IMR-90 (cell line): ENCODE measurements around the gene PITX2. TPM values are rescaled to one million over a fixed set of nuclear protein-coding genes. Genes with fewer than 3 reads are reported as not detected.

Experiments used
- ATAC-seq: fragments of 200-7000 bp; cut with Tn5 transposase; 2 replicates; pipeline ENCODE4 v1.9.1; 2020; ENCODE audit warnings: low read depth, mild to moderate bottlenecking, moderate library complexity
- BruUV-seq: library from RNA; stranded (reverse); fragments of 400-500 nt; replicated peaks from 2 replicates; lab custom pipeline; 2021; lab: Mats Ljungman, UMichigan
- CTCF ChIA-PET: fragments of 300-600 bp; formaldehyde crosslinking; extraction: SDS; loops from one replicate; lab custom pipeline; 2021; ENCODE audit warnings: antibody characterized with exemption; lab: Yijun Ruan, JAX
- POLR2A ChIA-PET: fragments of 300-600 bp; sonication (Branson Sonifier 250); formaldehyde crosslinking; loops from one replicate; lab custom pipeline; 2022; ENCODE audit warnings: antibody characterized with exemption; ENCODE audit not compliant: unreplicated experiment; lab: Charles Lee
- DNase-seq: peaks from one replicate; pipeline ENCODE4 v3.0.0; 2013
- H2AFZ ChIP-seq: replicated peaks from 2 replicates; pipeline ENCODE3; 2013; ENCODE audit warnings: low read length, mild to moderate bottlenecking; ENCODE audit not compliant: poor library complexity
- H2AK5ac ChIP-seq: 2 replicates; pipeline ENCODE4 v1.6.1; 2013; ENCODE audit warnings: low read depth, low read length, inconsistent platforms
- H2AK9ac ChIP-seq: replicated peaks from 2 replicates; pipeline ENCODE3; 2013; ENCODE audit warnings: mild to moderate bottlenecking, low read depth, low read length, moderate library complexity; ENCODE audit not compliant: poor library complexity
- H2BK120ac ChIP-seq: 2 replicates; pipeline ENCODE4 v1.6.1; 2013; ENCODE audit warnings: low read depth, low read length, inconsistent platforms
- H2BK15ac ChIP-seq: 3 replicates; pipeline ENCODE4 v1.6.1; 2013; ENCODE audit warnings: low read depth, low read length, inconsistent platforms
- H2BK20ac ChIP-seq: 2 replicates; pipeline ENCODE4 v1.6.1; 2013; ENCODE audit warnings: low read depth, mild to moderate bottlenecking, inconsistent platforms, low read length, moderate library complexity
- H2BK5ac ChIP-seq: 2 replicates; pipeline ENCODE4 v1.6.1; 2013; ENCODE audit warnings: mild to moderate bottlenecking, low read depth, low read length, inconsistent platforms; ENCODE audit not compliant: poor library complexity, severe bottlenecking
- H3K14ac ChIP-seq: replicated peaks from 2 replicates; pipeline ENCODE4 v1.6.1; 2013; ENCODE audit warnings: low read depth, low read length, inconsistent platforms
- H3K18ac ChIP-seq: 2 replicates; pipeline ENCODE4 v1.6.1; 2013; ENCODE audit warnings: low read depth, low read length, control low read depth
- H3K23ac ChIP-seq: 2 replicates; pipeline ENCODE4 v1.6.1; 2013; ENCODE audit warnings: low read depth, low read length, inconsistent platforms
- H3K27ac ChIP-seq: 2 replicates; pipeline ENCODE4 v1.5.1; 2013; ENCODE audit warnings: mild to moderate bottlenecking, control low read depth, low read length; ENCODE audit not compliant: insufficient read depth
- H3K27me3 ChIP-seq: 2 replicates; pipeline ENCODE4 v1.6.1; 2013; ENCODE audit warnings: low read length; ENCODE audit not compliant: control insufficient read depth, insufficient read depth
- H3K36me3 ChIP-seq: 2 replicates; pipeline ENCODE4 v1.6.1; 2013; ENCODE audit warnings: low read length, mixed read lengths; ENCODE audit not compliant: control insufficient read depth, insufficient read depth
- H3K4ac ChIP-seq: 2 replicates; pipeline ENCODE4 v1.6.1; 2013; ENCODE audit warnings: low read depth, low read length, inconsistent platforms
- H3K4me1 ChIP-seq: 2 replicates; pipeline ENCODE4 v1.6.1; 2013; ENCODE audit warnings: low read length, mixed read lengths; ENCODE audit not compliant: control insufficient read depth, insufficient read depth
- H3K4me2 ChIP-seq: 2 replicates; pipeline ENCODE4 v1.6.1; 2013; ENCODE audit warnings: low read depth, mild to moderate bottlenecking, control low read depth, low read length, moderate library complexity
- H3K4me3 ChIP-seq: 2 replicates; pipeline ENCODE4 v1.5.1; 2013; ENCODE audit warnings: low read depth, mild to moderate bottlenecking, control low read depth, low read length, moderate library complexity; ENCODE audit not compliant: insufficient read depth
- H3K56ac ChIP-seq: 2 replicates; pipeline ENCODE4 v1.6.1; 2013; ENCODE audit warnings: low read length, inconsistent platforms; ENCODE audit not compliant: insufficient read depth; ENCODE audit errors: extremely low read depth
- H3K79me1 ChIP-seq, 2 experiments: 2 replicates each; pipeline ENCODE4 v1.6.1; 2013; ENCODE audit warnings: low read length in 2 of 2, inconsistent platforms in 1 of 2, low read depth in 1 of 2
- H3K9ac ChIP-seq: 2 replicates; pipeline ENCODE4 v1.6.1; 2013; ENCODE audit warnings: low read depth, low read length, control low read depth
- H3K9me1 ChIP-seq: 2 replicates; pipeline ENCODE4 v1.6.1; 2013; ENCODE audit warnings: low read length, inconsistent platforms; ENCODE audit not compliant: insufficient read depth
- H3K9me3 ChIP-seq: 2 replicates; pipeline ENCODE4 v1.6.1; 2013; ENCODE audit warnings: low read length; ENCODE audit not compliant: control insufficient read depth, insufficient read depth
- H4K20me1 ChIP-seq: 2 replicates; pipeline ENCODE4 v1.6.1; 2013; ENCODE audit warnings: low read length, inconsistent platforms; ENCODE audit not compliant: insufficient read depth
- H4K5ac ChIP-seq: 2 replicates; pipeline ENCODE4 v1.6.1; 2013; ENCODE audit warnings: mild to moderate bottlenecking, low read depth, low read length, control low read depth
- H4K8ac ChIP-seq, 2 experiments: 2 replicates each; pipeline ENCODE4 v1.6.1; 2013; ENCODE audit warnings: low read depth in 2 of 2, low read length in 2 of 2, control low read depth in 1 of 2, inconsistent platforms in 1 of 2
- H4K91ac ChIP-seq: 2 replicates; pipeline ENCODE4 v1.6.1; 2013; ENCODE audit warnings: low read depth, low read length, inconsistent platforms; ENCODE audit not compliant: insufficient read depth
- BHLHE40 ChIP-seq: fragments of 150-350 bp; IDR thresholded peaks from 2 replicates; pipeline ENCODE4 v1.6.1; 2016; ENCODE audit warnings: mild to moderate bottlenecking, low read depth, low read length
- CEBPB ChIP-seq: IDR thresholded peaks from 2 replicates; pipeline ENCODE4 v1.6.1; 2012; ENCODE audit warnings: low read depth, low read length, improper control_type of control experiment
- MAFK ChIP-seq: IDR thresholded peaks from 2 replicates; pipeline ENCODE4 v1.6.1; 2012; ENCODE audit warnings: low read depth, low read length, improper control_type of control experiment
- MAZ ChIP-seq: IDR thresholded peaks from 2 replicates; pipeline ENCODE4 v1.6.1; 2012; ENCODE audit warnings: low read depth, mild to moderate bottlenecking, low read length, improper control_type of control experiment, moderate library complexity, borderline replicate concordance
- MXI1 ChIP-seq: IDR thresholded peaks from 2 replicates; pipeline ENCODE4 v1.6.1; 2012; ENCODE audit warnings: low read depth, mild to moderate bottlenecking, low read length, moderate library complexity, borderline replicate concordance
- POLR2A ChIP-seq: IDR thresholded peaks from 2 replicates; pipeline ENCODE4 v1.6.1; 2012; ENCODE audit warnings: mild to moderate bottlenecking, low read depth, low read length
- RAD21 ChIP-seq: IDR thresholded peaks from 2 replicates; pipeline ENCODE4 v1.6.1; 2012; ENCODE audit warnings: low read length, improper control_type of control experiment
- RCOR1 ChIP-seq: IDR thresholded peaks from 2 replicates; pipeline ENCODE4 v1.6.1; 2012; ENCODE audit warnings: mild to moderate bottlenecking, low read length, improper control_type of control experiment; ENCODE audit not compliant: insufficient replicate concordance
- RFX5 ChIP-seq: IDR thresholded peaks from 2 replicates; pipeline ENCODE4 v1.8.0; 2012; ENCODE audit warnings: low read depth, mild to moderate bottlenecking, low read length, moderate library complexity
- SMC3 ChIP-seq: fragments of 150-350 bp; IDR thresholded peaks from 2 replicates; pipeline ENCODE4 v1.6.1; 2016; ENCODE audit warnings: low read depth, mild to moderate bottlenecking, antibody characterized with exemption, low read length, moderate library complexity
- USF2 ChIP-seq: fragments of 150-350 bp; IDR thresholded peaks from 2 replicates; pipeline ENCODE4 v1.6.1; 2017; ENCODE audit warnings: mild to moderate bottlenecking, antibody characterized with exemption, low read length, low read depth
- WGBS, 2 experiments: methylation state at CpG; one replicate each; pipeline versions ENCODE4 v1.1.5 to v1.1.7; 2013; ENCODE audit warnings: missing lambda C conversion rate in 2 of 2; ENCODE audit not compliant: insufficient read length in 1 of 2; ENCODE audit errors: extremely low coverage in 2 of 2; 5-methylcytosine and 5-hydroxymethylcytosine counted together
- dilution Hi-C: fragments of 300-500 bp; cut with HindIII; formaldehyde crosslinking; loops from one replicate; pipeline ENCODE4 v1.14.3; 2018; ENCODE audit warnings: low sequenced_read_pairs; ENCODE audit not compliant: unreplicated experiment
- in situ Hi-C: fragments of 300-500 bp; cut with MboI; formaldehyde crosslinking; loops from 3 replicates; pipeline ENCODE4 v1.14.3; 2019; ENCODE audit warnings: low sequenced_read_pairs, inconsistent platforms, mixed read lengths
- intact Hi-C: fragments of 100-400 bp; cut with micrococcal nuclease; formaldehyde crosslinking; loops from 2 replicates; pipeline ENCODE4 v1.10.0; 2022
- polyA plus RNA-seq, 3 experiments: library from polyadenylated mRNA; depleted of rRNA; stranded (reverse); fragments of >200 nt; gene quantifications; 2 replicates each; pipeline ENCODE4 v1.2.3, GENCODE V29; 2012; ENCODE audit warnings: low replicate concordance in 1 of 3
- total RNA-seq: library from RNA; depleted of rRNA; stranded (reverse); fragments of >200 nt; gene quantifications from 2 replicates; pipeline ENCODE4 v1.2.3, GENCODE V29; 2012

The PITX2 gene
- total and polyA plus RNA-seq, 2 of the 4 experiments (the other 2 are of a cell fraction): 3.0 to 6.3 TPM

- no peak overlapping the region for H3K14ac ChIP-seq
- no peak overlapping the region for H3K9ac ChIP-seq
- H4K5ac ChIP-seq: no peak overlapping the region
- in situ Hi-C loops (no loop called here), dilution Hi-C loops (no loop called here), intact Hi-C loops (no loop called here)
- peaks cover 79% of the 10 kb centered on the region for H3K27me3 ChIP-seq
- ATAC-seq: no peak
- ChIA-PET POLR2A (no interaction called here), CTCF (no interaction called here)
- H3K4ac ChIP-seq: no peak overlapping the region
- H2BK15ac ChIP-seq: no peak overlapping the region
- no peak overlapping the region for H3K23ac ChIP-seq
- TF ChIP-seq RFX5 (no peak), MAZ (no peak), MAFK (no peak), RAD21 (no peak), BHLHE40 (no peak), POLR2A (no peak), CEBPB (no peak), USF2 (no peak), SMC3 (no peak), MXI1 (no peak), RCOR1 (no peak)
- no peak overlapping the region for H4K91ac ChIP-seq
- H3K4me3 ChIP-seq: no peak overlapping the region
- no peak overlapping the region for H3K4me2 ChIP-seq
- no peak overlapping the region for H2AK9ac ChIP-seq
- H3K9me3 ChIP-seq: peaks cover 25% of the 10 kb centered on the region
- no peak for DNase-seq
- H3K79me1 ChIP-seq: no peaks in the 10 kb centered on the region
- no peak overlapping the region for H3K27ac ChIP-seq
- H3K18ac ChIP-seq: no peak overlapping the region
- H4K8ac ChIP-seq: no peak overlapping the region
- no peaks in the 10 kb centered on the region for H4K20me1 ChIP-seq
- H3K4me1 ChIP-seq: no peaks in the 10 kb centered on the region
- BruUV-seq: no TSS peak
- H2BK5ac ChIP-seq: no peak overlapping the region
- no peak overlapping the region for H2AFZ ChIP-seq
- no peak overlapping the region for H2BK120ac ChIP-seq
- no peak overlapping the region for H2BK20ac ChIP-seq
- WGBS, 2 experiments: 68% methylated on average over 11 of the region's 45 CpGs; no CpG with 5 or more reads in 1 of the 2 experiments
- no peaks in the 10 kb centered on the region for H3K9me1 ChIP-seq
- H3K56ac ChIP-seq: no peak overlapping the region
- H2AK5ac ChIP-seq: no peak overlapping the region
- no peaks in the 10 kb centered on the region for H3K36me3 ChIP-seq
Observed at GRCh38 chr4:110618581-110619462, 4.1 kb downstream of the PITX2 start.
